IMR-90 (cell line): Measurements from ENCODE around the gene AHCYL2.

Experiments
- BHLHE40 ChIP-seq: fragments of 150-350 bp; IDR thresholded peaks from 2 replicates; pipeline ENCODE4 v1.6.1; 2016; ENCODE audit warnings: mild to moderate bottlenecking, low read depth, low read length
- CEBPB ChIP-seq: IDR thresholded peaks from 2 replicates; pipeline ENCODE4 v1.6.1; 2012; ENCODE audit warnings: low read depth, low read length, improper control_type of control experiment
- ELK1 ChIP-seq: fragments of 150-350 bp; IDR thresholded peaks from 2 replicates; pipeline ENCODE4 v1.6.1; 2016; ENCODE audit warnings: low read depth, mild to moderate bottlenecking, low read length, moderate library complexity, borderline replicate concordance
- FOS ChIP-seq: fragments of 150-350 bp; IDR thresholded peaks from 2 replicates; pipeline ENCODE4 v1.6.1; 2016; ENCODE audit warnings: low read depth, low read length
- MAFK ChIP-seq: IDR thresholded peaks from 2 replicates; pipeline ENCODE4 v1.6.1; 2012; ENCODE audit warnings: low read depth, low read length, improper control_type of control experiment
- MAZ ChIP-seq: IDR thresholded peaks from 2 replicates; pipeline ENCODE4 v1.6.1; 2012; ENCODE audit warnings: low read depth, mild to moderate bottlenecking, low read length, improper control_type of control experiment, moderate library complexity, borderline replicate concordance
- MXI1 ChIP-seq: IDR thresholded peaks from 2 replicates; pipeline ENCODE4 v1.6.1; 2012; ENCODE audit warnings: low read depth, mild to moderate bottlenecking, low read length, moderate library complexity, borderline replicate concordance
- POLR2A ChIP-seq: IDR thresholded peaks from 2 replicates; pipeline ENCODE4 v1.6.1; 2012; ENCODE audit warnings: mild to moderate bottlenecking, low read depth, low read length
- RAD21 ChIP-seq: IDR thresholded peaks from 2 replicates; pipeline ENCODE4 v1.6.1; 2012; ENCODE audit warnings: low read length, improper control_type of control experiment
- RFX5 ChIP-seq: IDR thresholded peaks from 2 replicates; pipeline ENCODE4 v1.8.0; 2012; ENCODE audit warnings: low read depth, mild to moderate bottlenecking, low read length, moderate library complexity
- TF ChIP-seq, protein P1 (sequence below): conservative IDR thresholded peaks from 2 replicates; pipeline ENCODE4 v1.5.1; 2012; ENCODE audit warnings: mild to moderate bottlenecking, low read depth, low read length, improper control_type of control experiment

GRCh38 chr7:129193892-129194291 lies 30.9 kb upstream of the AHCYL2 start:
- TF ChIP-seq MAZ = no peak
- TF ChIP-seq, protein P1, sequence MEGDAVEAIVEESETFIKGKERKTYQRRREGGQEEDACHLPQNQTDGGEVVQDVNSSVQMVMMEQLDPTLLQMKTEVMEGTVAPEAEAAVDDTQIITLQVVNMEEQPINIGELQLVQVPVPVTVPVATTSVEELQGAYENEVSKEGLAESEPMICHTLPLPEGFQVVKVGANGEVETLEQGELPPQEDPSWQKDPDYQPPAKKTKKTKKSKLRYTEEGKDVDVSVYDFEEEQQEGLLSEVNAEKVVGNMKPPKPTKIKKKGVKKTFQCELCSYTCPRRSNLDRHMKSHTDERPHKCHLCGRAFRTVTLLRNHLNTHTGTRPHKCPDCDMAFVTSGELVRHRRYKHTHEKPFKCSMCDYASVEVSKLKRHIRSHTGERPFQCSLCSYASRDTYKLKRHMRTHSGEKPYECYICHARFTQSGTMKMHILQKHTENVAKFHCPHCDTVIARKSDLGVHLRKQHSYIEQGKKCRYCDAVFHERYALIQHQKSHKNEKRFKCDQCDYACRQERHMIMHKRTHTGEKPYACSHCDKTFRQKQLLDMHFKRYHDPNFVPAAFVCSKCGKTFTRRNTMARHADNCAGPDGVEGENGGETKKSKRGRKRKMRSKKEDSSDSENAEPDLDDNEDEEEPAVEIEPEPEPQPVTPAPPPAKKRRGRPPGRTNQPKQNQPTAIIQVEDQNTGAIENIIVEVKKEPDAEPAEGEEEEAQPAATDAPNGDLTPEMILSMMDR = no peak
- no peak for TF ChIP-seq POLR2A
- no peak for TF ChIP-seq MXI1
- TF ChIP-seq BHLHE40 = no peak
- TF ChIP-seq CEBPB = no peak
- TF ChIP-seq ELK1 = no peak
- TF ChIP-seq RAD21 = no peak
- TF ChIP-seq FOS = no peak
- no peak for TF ChIP-seq RFX5
- TF ChIP-seq MAFK = no peak
